Lower lobe of right lung (tissue), 2 donors: Measurements from ENCODE around the gene LOXL1. TPM values are rescaled to one million over a fixed set of nuclear protein-coding genes. Genes with fewer than 3 reads are reported as not detected.

ENCODE experiments used
- ATAC-seq, 2 donors: fragments of 200-7000 bp; cut with Tn5 transposase; one replicate each; pipeline ENCODE4 v1.9.1; 2020 to 2022; ENCODE audit warnings: mild to moderate bottlenecking in 2 of 2, moderate library complexity in 2 of 2
- DNase-seq: peaks from one replicate; pipeline ENCODE4 v3.0.0-alpha.2; 2020
- H3K27ac ChIP-seq: fragments of 200-600 bp; one replicate; pipeline ENCODE4 v1.8.0; 2022
- H3K27me3 ChIP-seq: fragments of 200-600 bp; one replicate; pipeline ENCODE4 v1.8.0; 2022; ENCODE audit warnings: low read depth
- H3K36me3 ChIP-seq: fragments of 200-600 bp; one replicate; pipeline ENCODE4 v1.8.0; 2022; ENCODE audit warnings: mild to moderate bottlenecking
- H3K4me1 ChIP-seq: fragments of 200-600 bp; one replicate; pipeline ENCODE4 v1.8.0; 2022
- H3K4me3 ChIP-seq: fragments of 200-600 bp; one replicate; pipeline ENCODE4 v1.8.0; 2022; ENCODE audit warnings: mild to moderate bottlenecking
- H3K9me3 ChIP-seq: fragments of 200-600 bp; one replicate; pipeline ENCODE4 v1.8.0; 2022
- CTCF ChIP-seq: fragments of 200-600 bp; IDR thresholded peaks from one replicate; pipeline ENCODE4 v1.8.0; 2022; ENCODE audit warnings: antibody characterized with exemption, mild to moderate bottlenecking
- intact Hi-C: fragments of 100-400 bp; cut with DNase I; formaldehyde crosslinking; loops from one replicate; pipeline ENCODE4 v1.11.0; 2022
- total RNA-seq: library from RNA; stranded (reverse); fragmentation: NEBNext Ultra II Directional; extraction: Animal tissue kit (Norgen Biotek cat#: 25700); gene quantifications from one replicate; pipeline ENCODE4 v1.2.1, GENCODE V29; 2021
- donor health status: DM: no; HTN: yes; CAD: no; lungs with severe emphysema.

Gene LOXL1
- total RNA-seq, 1 donor from 2014 or later = 7.6 TPM

- DNase-seq = no peak
- Histone ChIP-seq H3K36me3 (no peaks in the 10 kb centered on the region), H3K9me3 (no peaks in the 10 kb centered on the region), H3K27ac (no peak overlapping the region), H3K27me3 (no peaks in the 10 kb centered on the region), H3K4me3 (no peak overlapping the region), H3K4me1 (no peaks in the 10 kb centered on the region)
- no peak for ATAC-seq
- TF ChIP-seq CTCF = no peak
- intact Hi-C loops = no loop called here
These were observed 37.1 kb upstream of the LOXL1 start for GRCh38 chr15:73889053-73889761.

DNA sequence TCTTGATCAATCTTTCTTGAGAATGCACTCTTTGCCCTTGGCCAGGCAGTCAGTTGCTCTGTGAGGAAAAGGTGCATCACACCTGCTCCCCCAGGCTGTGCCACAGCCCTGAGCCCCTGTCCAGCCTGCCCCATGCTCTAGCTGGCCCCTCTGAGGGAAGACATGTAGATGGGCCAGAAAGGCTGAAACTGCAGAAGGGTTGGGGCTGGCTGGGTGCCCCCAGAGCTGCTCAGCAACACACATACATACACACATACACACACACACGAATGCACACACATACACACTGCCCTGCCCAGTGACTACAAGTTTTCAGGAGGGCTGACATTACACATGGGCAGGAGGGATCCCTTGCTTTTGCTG lies 36.5 kb upstream of the LOXL1 start:
- intact Hi-C loops = no loop called here

GRCh38 chr15:73891328-73892315 lies 34.6 kb upstream of the LOXL1 start:
- Histone ChIP-seq H3K4me1 (no peaks in the 10 kb centered on the region), H3K36me3 (no peaks in the 10 kb centered on the region), H3K27ac (no peak overlapping the region), H3K9me3 (no peaks in the 10 kb centered on the region), H3K27me3 (peaks cover 5% of the 10 kb centered on the region), H3K4me3 (no peak overlapping the region)
- ATAC-seq (no peak), DNase-seq (no peak)
- intact Hi-C loops = no loop called here
- TF ChIP-seq CTCF = no peak

More for the DNA sequence above, 36.5 kb upstream of the LOXL1 start:
- Histone ChIP-seq H3K27me3 (no peaks in the 10 kb centered on the region), H3K9me3 (no peaks in the 10 kb centered on the region), H3K36me3 (no peaks in the 10 kb centered on the region), H3K4me1 (no peaks in the 10 kb centered on the region), H3K27ac (no peak overlapping the region), H3K4me3 (no peak overlapping the region)
- TF ChIP-seq CTCF = no peak
- DNase-seq (no peak), ATAC-seq (no peak)

GRCh38 chr15:73892446-73893226 lies 33.6 kb upstream of the LOXL1 start:
- no peak for ATAC-seq

More at GRCh38 chr15:73892446-73893226, 33.6 kb upstream of the LOXL1 start:
- Histone ChIP-seq H3K36me3 (no peaks in the 10 kb centered on the region), H3K27ac (no peak overlapping the region), H3K4me3 (no peak overlapping the region), H3K9me3 (no peaks in the 10 kb centered on the region), H3K4me1 (no peaks in the 10 kb centered on the region), H3K27me3 (peaks cover 5% of the 10 kb centered on the region)
- intact Hi-C loops = no loop called here
- TF ChIP-seq CTCF = no peak
- no peak for DNase-seq
